HG03571 (cell line): Measurements from ENCODE around the gene EWSR1.
"Not testable (repeated sequence)": the region's sequence is repeated elsewhere in the genome, so short reads cannot be mapped to it uniquely, and the experiment has no call there.

ENCODE experiments used
- ATAC-seq: cut with Tn5 transposase; IDR thresholded peaks from one replicate; pipeline ENCODE4 v1.9.1; 2021; ENCODE audit not compliant: unreplicated experiment

Gene EWSR1

DNA sequence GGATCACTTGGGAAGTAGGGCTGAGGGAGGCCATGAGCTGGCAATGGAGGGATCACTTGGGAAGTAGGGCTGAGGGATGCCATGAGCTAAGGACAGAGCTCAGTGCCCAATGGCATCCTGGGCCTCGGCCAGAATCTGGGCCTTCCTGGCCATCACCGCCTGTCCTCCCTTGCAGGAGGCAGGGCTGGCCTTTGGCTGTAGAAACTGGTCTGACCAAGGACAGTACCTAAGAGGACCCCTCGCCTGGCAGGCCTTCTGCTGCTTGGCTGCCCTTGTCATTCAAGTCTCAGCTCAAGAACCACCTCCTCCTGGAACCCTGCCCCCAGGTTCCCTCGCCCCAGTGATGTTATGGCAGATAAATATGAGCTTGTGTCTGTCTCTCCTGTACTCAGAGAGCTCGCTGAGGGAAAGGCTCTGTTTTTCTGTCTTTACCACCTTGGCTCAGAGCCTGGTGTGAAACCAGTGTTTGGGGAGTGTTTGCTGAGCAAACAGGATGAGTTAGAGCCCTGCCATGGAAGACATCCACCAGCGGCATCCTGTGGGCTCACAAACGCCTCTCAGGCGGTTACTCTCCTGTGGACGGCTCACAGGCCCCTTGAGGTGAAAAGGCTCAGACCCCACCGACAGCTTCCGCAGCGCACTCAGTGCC lies 66.8 kb downstream of the EWSR1 start:
- no peak for ATAC-seq

DNA sequence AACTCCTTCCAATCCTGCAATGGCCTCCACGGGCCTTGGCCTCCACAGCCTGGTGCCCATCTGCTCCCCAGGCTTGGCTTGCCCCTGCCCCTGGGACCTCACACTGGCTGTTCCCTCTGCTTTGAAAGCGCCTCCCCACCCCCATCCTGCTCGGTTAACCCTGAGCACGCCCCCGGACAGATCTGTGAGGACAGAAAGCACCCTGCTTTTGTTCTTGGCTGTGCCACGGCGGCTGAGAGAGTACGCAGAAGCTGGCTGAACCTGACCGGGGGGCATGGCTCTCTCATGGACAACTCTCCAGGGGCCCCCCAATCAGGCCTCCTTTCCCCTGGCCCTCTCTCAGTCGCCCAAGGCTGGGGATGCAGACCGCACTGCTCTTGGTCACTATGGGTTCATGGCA lies 67.6 kb downstream of the EWSR1 start:
- no peak for ATAC-seq

DNA sequence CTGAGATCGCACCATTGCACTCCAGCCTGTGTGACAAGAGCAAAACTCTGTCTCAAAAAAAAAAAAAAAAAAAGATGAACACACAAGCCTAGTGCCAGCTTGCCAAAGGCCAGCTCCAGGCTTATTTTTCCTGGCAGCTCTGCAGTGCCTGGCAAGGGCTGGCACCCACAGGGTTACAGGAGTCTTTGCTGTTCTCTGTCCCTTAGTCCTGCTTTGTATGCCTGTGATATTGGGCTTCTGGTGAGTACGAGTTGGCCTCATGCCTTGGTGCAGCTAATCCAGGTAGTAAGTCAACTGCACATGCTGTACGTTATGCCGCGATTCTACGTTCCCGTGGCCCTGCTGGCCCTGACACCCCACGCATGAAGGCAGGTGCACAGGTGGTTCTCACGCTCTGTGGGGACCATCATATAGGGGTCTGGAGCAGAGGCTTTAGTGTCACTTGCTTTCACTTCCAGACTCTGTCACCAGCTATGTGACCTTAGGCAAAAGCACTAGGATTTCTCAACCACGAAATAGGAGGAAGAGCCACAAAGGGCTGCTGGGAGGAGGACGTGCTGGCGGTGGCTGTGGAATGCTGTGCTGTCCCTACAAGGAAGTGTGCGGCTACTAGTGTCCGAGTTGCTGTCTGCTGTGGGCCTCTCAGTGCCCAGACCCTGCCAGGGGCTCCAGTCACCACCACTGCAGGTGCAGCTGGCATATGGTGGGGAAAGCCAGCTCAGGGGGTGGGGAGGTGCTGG lies 68.9 kb downstream of the EWSR1 start:
- no peak for ATAC-seq

DNA sequence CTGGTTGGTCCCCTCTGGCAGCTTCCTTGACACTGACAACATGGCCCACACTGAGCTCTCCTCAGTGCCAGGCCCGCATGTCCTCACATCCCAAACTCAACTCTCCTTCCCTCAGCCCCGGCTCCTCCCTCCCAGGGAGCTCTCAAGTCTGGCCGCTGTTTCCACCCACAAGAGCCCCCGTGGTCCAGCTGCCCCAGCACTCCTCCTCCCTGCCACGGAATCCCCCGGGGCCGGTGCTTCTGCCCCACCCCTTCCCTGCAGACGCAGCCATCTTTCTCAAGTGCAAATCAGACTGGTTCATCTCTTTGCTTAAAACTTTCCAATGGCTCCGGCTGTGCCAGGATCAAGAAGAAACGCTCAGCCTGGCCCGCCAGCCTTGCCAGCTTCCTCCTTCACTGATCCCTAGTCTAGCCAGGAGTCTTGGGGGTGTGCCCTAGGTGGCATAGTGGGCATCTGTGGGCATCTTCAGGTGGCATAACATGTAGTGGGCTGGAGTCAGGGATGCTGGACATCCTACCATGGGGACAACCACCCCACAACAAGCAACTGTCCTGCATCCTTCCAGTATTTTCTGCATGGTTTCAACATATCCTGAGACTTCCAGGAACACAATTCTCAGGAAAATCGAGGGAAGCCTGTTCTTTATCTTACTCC lies 69.7 kb downstream of the EWSR1 start:
- ATAC-seq, result no peak

DNA sequence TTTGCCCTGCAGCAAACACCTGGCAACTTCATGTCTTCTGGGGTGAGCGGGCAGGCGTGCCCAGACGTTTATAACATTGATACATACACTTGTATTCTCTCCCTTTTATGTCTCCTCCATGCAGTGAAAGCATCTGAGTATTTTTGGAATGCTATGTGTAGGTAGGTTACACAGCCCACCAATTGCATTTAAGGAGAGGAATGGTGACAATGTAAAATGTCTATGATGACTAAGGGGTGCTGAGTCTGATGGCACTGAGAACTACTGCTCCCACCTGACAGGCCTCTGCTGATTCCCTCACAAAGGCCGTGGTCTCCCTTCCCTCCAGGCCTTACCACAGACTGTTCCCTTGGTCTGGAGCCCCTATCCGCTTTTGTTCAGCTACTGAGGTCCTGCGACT lies 70.3 kb downstream of the EWSR1 start:
- ATAC-seq, result no peak

- ATAC-seq, result no peak
Observed at GRCh38 chr22:29339381-29340235, 71.5 kb downstream of the EWSR1 start.

DNA sequence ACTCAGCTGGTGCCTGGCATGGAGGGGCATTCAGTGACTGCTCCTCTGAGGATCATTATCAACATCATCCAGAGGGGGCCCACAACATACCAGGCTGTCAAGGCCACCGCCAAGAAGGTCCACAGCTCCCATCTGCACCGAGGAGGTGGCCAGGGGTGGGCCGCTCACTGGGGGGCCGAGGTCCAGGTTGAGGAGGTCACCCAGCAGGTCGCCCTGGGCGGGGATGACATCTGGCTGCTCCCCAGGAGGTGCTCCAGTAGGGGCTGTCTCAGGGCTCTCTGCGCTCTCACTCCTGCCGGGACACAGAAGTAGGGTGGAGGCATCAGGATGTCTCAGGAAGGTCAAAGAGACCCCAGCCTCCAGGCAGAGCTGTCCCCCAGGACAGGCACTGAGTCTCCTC lies 72.5 kb downstream of the EWSR1 start:
- no peak for ATAC-seq

DNA sequence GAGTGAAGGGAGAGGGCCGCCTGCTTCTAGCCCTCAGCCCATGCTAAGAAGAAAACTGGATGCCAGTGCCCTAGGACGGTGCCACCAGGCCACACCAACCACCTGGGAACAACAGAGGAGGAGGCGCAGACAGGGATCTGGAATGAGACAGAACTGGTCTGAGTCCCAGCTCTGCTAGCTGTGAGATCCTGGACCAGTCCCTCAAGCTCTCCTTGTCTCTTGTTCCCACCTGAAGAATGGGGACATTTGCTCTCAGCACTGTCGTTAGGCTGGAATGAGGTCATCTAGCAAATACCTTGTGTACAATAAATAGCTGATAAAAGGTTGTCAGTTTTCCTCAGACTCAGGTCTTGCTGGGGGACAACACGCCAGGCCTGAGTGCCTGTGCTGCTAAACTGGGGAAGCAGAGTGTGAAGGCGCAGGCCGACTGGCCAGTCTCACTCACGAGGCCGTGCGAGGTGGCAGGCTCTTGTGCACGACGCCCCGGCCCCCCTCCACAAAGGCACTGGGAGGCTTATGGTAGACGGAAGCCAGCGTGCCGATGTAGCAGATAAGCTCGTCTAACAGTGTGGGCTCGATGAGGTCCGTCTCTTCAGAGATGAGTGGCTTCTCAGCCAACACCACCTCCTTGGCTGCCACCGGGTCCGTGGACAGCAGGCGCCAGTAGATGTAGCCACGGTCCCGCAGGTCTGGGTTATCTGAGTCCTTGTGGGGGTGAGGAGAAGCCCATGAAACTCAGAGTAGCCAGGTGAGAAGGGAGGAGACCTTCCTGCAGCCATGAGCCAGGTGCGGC lies 73.2 kb downstream of the EWSR1 start:
- no peak for ATAC-seq

DNA sequence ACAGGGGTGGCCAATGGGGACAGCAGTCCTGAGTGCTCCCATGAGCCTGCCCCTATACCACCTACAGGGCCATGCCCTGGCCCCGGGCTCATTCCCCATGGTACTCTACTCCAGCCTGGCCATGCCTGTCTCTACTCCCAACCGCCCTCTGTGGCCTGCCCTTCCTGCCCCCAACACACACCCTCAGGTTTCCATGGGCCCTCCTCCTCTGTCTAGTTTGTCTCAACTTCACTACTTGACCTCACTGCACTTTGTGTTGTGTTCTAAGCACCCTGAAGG lies 73.7 kb downstream of the EWSR1 start:
- ATAC-seq, result no peak

GRCh38 chr22:29342177-29342576 lies 74.1 kb downstream of the EWSR1 start:
- ATAC-seq, result no peak

DNA sequence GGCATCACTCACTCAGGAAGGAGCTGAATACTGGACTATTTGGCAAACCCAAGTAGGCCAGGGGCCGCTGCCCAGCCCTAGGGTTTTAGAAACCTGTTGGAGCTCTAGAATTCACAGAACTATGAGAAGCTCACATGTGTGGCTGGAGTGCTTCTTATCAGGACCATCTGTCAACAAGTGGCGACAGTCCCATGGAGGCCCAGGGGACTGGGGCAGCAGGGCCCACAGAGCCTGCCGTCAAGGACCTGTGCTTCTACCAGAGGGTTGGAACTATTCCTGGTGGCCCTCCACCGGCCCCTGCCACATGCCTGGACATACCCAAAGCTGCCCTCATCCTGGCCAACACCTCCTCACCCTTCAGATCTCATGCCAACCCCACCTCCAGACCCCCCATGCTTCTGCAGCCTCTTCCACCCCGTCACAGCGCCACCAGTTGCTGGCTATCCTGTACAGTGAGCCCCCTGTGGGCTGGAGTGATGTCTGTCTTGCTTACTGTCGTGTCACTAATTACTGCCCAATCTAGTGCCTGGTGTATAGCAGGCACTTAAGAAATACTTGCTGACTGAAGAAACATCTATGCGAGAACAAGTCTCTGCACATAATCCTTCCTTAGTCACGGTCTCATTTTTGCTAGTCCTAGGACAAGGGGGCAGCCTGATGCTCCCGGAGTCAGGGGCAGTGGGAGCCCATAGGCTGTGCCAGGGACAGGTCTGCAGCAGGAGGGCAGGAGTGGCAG lies 74.7 kb downstream of the EWSR1 start:
- ATAC-seq, result no peak

DNA sequence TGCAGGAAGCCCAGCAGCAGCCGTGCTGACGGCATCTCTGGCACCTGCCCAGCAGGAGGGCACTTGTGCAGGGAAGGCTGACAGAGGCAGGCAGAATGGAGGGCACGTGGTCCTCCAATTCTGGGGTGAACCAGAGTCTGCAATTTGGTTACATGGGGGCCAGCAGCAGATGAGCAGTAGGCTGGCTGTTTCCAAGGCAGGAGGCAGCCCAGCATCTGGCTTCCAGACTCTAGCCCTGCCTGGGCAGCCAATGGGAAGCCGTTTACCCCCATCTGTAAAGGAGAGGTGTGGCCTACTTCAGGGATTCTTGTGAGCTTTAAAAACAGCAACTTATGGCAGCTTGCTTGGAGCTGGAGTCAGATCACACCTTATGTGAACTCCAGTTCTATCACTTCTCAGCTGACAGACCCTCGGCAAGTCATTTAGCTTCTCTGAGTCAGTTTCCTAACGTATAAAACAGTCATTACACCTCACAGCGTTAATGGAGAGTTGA lies 75.3 kb downstream of the EWSR1 start:
- ATAC-seq, result no peak

- ATAC-seq, result no peak
Observed at GRCh38 chr22:29344137-29344536, 76.1 kb downstream of the EWSR1 start.

- ATAC-seq, result not testable (repeated sequence)
Observed at GRCh38 chr22:29344889-29345288, 76.8 kb downstream of the EWSR1 start.

DNA sequence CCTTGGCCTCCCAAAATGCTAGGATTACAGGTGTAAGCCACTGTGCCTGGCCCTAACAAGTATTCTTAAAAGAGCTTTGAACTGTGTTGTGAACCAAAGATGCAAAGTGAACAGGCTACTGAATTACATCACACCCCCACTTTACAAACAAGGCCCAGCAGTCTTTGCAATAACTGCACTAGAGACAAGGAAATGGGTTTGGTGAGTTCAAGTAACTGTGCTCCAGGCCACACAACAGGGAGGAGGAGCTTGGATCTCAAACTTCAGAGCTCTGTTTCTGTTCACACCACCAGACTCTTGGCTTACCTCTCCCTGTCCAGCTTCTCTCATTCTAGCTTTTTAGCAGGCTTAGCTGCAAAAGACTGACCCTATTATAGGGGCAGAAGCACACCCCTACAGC lies 77.9 kb downstream of the EWSR1 start:
- no peak for ATAC-seq

- ATAC-seq, result no peak
Observed at GRCh38 chr22:29346659-29347058, 78.6 kb downstream of the EWSR1 start.

GRCh38 chr22:29348041-29348440 lies 80.0 kb downstream of the EWSR1 start:
- ATAC-seq, result no peak

DNA sequence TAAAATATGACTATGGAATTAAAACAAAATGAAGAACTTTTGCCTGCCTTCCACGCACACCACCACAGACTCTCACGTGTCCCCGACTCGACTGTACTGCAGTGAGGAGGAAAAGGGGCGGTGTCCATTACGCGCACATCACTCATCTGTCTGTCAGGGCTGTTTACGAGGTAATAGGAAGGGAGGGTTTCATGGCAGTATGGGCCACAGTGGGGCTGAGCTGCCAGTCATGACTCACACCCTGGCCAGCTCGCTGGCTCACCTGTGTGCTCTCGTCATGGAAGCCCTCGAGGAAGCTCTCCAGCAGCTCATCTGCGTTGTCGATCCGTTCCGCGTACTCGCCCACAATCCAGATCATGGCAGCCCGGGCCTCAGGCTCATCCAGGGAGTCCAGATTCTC lies 80.9 kb downstream of the EWSR1 start:
- ATAC-seq, result no peak
